GM21515 (cell line): ENCODE measurements around the gene HNF4A.

ENCODE experiments used
- ATAC-seq: cut with Tn5 transposase; IDR thresholded peaks from one replicate; pipeline ENCODE4 v1.9.1; 2021; ENCODE audit not compliant: unreplicated experiment

The HNF4A gene

GRCh38 chr20:44437497-44437896 is 82.0 kb downstream of the HNF4A start:
- no peak for ATAC-seq

GRCh38 chr20:44438782-44439181 is 83.3 kb downstream of the HNF4A start:
- ATAC-seq, result no peak

- ATAC-seq, result no peak
These were observed 83.8 kb downstream of the HNF4A start for GRCh38 chr20:44439318-44439717.

DNA sequence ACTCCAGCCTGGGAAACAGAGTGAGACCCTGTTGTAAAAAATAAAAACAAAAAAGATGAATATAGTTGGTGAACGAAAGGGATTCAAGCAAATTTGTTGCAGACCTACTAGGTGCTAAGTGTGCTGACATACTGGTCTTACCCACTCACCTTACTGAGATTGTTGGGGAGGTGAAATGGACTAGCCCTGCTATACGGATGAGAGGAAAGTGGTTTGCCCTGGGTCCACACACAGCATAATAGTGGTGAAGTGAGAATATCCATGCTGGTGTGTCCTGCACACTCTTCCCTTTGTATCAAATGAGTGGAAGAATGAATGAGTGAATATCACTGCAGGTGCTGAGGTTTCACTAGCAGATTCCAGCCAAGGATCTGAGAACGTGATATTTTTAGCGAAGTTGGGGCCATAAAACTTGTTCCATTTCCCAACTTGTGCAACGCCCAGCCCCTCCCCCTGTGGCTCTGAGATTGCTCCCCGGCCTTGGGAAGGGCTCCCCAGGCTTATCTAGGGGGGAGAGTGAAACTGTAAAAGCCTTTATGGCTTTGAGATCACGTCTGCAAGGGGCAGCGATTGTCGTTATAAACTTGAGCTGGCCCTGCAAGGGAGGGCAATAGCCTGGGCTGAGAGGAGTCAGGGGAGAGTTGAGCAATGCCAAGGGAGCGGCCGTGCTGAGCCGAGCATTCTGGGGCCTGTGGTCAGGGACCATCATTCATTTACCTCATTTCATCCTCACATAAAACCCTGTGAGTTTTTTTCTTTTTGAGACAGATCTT is 87.0 kb downstream of the HNF4A start:
- ATAC-seq, result no peak

DNA sequence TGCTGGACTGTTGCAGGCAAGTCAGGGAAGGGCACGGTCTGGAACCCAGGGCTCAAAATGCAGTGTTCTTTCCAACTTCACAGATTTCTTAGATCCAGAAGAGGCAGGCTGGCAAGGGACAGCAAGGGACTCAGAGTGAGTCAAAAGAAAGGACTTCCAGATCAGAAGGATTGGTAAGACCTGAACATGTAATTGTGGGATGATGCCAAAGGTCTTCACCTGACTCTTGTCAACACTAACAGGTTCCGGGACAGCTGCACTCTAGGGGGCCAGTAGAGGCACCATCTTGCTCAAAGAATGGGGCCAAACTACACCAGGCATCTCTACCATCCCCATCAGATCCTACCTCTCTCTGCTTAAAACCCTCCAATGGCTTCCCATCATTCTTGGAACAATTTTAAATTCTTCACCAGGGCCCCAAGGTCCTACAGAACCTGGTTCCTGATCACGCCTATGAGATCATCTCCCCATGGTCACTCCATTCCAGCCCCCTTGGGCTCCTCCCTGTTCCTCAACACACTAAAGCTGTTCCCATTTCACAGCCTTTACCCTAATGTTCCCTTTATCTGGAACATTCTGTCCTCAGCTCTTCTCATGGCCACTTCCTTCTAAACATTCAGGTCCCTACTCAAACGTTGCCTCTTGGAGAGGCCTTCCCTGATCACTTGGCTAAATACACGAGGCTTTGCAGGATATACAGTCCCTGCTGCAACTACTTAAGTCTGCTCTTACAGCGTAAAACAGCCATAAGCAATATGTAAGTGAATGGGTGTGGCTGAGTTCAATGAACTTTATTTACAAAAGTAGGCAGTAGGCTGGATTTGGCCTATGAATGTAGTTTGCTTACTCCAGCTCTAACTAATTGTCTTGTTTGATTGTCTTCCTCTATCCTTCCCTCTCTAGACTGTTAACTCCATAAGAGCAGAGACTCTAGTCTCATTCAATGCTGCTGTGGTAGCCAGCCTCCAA is 90.5 kb downstream of the HNF4A start:
- no peak for ATAC-seq

- ATAC-seq, result no peak
These were observed 92.4 kb downstream of the HNF4A start for GRCh38 chr20:44447827-44448419.

GRCh38 chr20:44448753-44449546 is 93.5 kb downstream of the HNF4A start:
- no peak for ATAC-seq

DNA sequence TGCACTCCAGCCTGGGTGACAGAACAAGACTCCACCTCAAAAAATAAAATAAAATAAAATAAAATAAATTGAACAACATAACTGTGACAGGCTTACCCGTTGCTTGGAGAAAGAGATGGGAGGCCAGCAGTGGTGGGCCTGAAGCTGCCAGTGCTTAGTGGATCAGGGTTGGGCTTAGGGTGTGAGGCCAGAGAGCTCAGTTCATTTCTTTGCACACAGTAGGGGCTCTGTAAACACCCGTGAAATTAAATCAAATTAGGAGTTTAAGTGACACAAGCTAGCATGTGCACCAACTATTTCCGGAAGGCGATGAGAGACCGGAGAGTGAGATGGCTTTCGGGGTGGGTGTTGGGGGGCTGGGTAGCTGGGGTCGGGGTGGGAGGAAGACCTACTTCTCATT is 94.4 kb downstream of the HNF4A start:
- ATAC-seq, result no peak

DNA sequence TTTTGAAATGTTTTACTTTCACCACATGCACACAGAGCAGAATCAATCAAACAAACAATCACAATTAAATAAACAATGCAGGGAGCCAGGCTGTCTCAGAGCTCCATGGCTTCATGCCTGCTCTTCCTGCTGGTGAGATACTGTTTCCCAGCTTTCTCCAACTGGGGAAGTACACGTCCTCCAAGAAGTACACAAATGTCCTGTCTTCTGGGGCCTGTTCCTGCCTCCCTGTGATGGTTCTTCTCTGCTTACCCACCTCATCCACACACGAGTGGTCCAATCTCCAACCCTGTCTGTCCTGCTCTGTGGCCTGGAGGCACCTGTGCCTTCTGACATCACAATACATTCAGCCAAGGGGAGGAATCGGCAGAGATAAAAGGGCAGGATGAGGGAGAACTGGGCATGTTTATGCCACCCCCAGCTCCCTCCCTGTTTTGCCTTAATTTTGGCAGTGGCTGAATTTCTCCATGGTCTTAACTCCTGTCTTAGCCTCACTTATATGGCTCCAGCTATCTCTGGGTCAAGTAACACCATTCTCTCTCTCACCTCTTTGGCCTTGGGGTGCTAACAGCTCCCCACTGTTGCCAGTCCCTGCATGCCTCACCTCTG is 94.9 kb downstream of the HNF4A start:
- no peak for ATAC-seq

DNA sequence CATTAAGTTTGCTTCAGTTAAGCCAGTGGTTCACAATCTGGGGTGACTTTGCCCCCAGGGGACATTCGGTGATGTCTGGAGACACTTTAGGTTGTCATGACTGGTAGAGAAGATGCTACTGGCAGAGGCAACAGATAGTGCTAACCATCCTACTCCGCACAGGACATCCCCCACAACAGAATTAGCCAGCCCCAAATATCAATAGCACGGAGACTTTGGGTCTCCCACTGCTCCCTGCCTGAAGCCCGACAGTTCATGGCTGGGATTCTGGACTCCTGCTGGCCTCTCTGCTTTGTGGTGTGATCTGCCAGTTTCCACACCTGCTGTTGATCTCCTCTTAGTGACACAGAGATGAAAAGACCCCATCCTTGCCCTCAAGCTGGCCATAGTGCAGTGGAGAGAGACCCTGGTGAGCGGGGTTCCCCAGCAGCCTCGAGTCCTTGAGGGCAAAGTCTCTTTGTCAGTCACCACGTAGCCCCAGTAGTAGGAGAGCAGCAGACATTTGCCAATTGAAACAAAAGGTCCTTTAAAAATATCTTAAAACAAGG is 95.5 kb downstream of the HNF4A start:
- no peak for ATAC-seq

- no peak for ATAC-seq
These were observed 98.9 kb downstream of the HNF4A start for GRCh38 chr20:44454306-44454963.

GRCh38 chr20:44455126-44455525 is 99.6 kb downstream of the HNF4A start:
- ATAC-seq, result no peak

DNA sequence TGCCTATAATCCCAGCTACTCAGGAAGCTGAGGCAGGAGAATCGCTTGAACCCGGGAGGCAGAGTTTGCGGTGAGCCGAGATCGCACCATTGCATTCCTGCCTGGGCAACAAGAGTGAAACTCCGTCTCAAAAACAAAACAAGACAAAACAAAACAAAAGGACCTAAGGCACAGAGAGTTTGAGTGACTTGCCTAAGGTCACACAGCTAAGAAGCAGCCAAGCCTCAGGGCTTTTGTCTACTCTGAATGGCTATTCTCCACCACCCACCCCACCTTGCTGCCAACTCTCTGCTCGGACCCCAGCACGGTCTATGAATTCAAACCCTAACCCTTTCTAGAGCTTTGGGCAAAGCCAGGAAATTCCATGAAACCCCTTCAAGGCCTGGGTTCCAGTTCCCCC is 101.1 kb downstream of the HNF4A start:
- no peak for ATAC-seq

DNA sequence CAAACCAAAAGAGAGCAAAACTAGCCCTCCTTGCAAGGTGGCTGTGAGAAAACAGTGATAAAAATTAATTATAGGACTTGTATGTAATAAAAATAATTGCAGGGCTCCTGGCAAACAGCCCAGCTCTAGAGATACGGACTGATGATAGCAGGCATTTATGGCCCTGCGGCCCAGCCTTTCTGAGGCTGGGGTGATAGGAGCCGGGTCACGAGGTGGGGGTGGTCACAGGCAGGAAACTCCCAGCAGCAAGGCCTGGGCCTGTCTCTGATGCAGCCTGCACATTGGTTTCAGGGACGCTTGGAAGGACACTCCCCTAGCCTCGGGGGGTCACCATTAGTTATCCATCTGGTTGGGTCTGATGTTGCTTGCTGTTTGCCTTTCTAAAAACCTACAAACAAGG is 101.5 kb downstream of the HNF4A start:
- ATAC-seq, result no peak

- ATAC-seq, result no peak
These were observed 103.8 kb downstream of the HNF4A start for GRCh38 chr20:44459271-44459670.

- no peak for ATAC-seq
These were observed 105.3 kb downstream of the HNF4A start for GRCh38 chr20:44460795-44461141.

DNA sequence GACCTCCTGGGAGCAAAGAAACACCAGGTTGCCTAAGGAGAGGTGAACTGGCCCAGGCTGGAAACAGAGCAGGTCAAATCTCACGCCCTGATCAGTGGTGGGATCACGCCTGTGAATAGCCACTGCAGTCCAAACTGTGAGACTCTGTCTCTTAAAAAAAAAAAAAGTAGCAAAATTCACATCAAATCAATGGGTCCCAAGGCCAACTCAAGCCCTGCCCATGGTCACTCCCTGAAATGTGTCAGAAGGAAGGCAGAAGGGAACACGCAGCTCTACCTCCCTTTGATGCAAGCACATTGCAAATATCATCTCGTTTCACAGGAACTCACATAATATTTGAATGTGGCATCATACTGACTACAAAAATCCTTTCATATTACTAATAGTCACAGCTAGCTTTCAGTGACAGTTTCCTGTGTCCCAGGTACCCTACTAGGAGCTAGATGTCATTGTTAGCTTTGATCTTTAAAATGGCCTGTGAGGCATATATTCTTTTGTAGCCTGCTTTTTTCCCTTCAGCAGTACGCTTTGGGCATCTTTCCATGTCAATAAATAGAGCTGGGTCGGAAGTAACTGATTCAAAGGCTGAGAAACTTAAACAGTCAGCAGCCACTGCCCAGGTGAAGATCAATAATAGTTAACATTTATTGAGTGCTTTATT is 105.8 kb downstream of the HNF4A start:
- no peak for ATAC-seq

- ATAC-seq, result no peak
These were observed 106.3 kb downstream of the HNF4A start for GRCh38 chr20:44461803-44462174.

- no peak for ATAC-seq
These were observed 108.0 kb downstream of the HNF4A start for GRCh38 chr20:44463466-44463865.
